ENCODE results near the gene ATP1A4.

ATP1A4 gene

GRCh38 chr1:160171980-160172379 is 20.6 kb downstream of the ATP1A4 start:
- no peak for DNase-seq (ENCODE audit: low read depth)

- no peak for DNase-seq (ENCODE audit: low read depth)
Measured at GRCh38 chr1:160177231-160177630, 25.8 kb downstream of the ATP1A4 start.

GRCh38 chr1:160177667-160178066 is 26.3 kb downstream of the ATP1A4 start:
- no peak for DNase-seq (ENCODE audit: low read depth)

- no peak for DNase-seq (ENCODE audit: low read depth)
Measured at GRCh38 chr1:160178731-160179130, 27.3 kb downstream of the ATP1A4 start.

GRCh38 chr1:160179336-160179735 is 27.9 kb downstream of the ATP1A4 start:
- no peak for DNase-seq (ENCODE audit: low read depth)

GRCh38 chr1:160186246-160186645 is 34.8 kb downstream of the ATP1A4 start:
- no peak for DNase-seq (ENCODE audit: low read depth)

- DNase-seq (ENCODE audit: low read depth) = no peak
Measured at GRCh38 chr1:160186729-160187128, 35.3 kb downstream of the ATP1A4 start.

- no peak for DNase-seq (ENCODE audit: low read depth)
Measured at GRCh38 chr1:160187407-160187806, 36.0 kb downstream of the ATP1A4 start.

GRCh38 chr1:160188341-160188740 is 36.9 kb downstream of the ATP1A4 start:
- no peak for DNase-seq (ENCODE audit: low read depth)

GRCh38 chr1:160189649-160190625 is 38.5 kb downstream of the ATP1A4 start, which contains the start of gene CASQ1:
TSS of gene CASQ1 (plus strand) at chr1:160190575. CDS start at chr1:160190752, 177 bp downstream.
- DNase-seq (ENCODE audit: low read depth) = no peak

- DNase-seq (ENCODE audit: low read depth) = no peak
Measured at GRCh38 chr1:160191756-160192155, 40.4 kb downstream of the ATP1A4 start.

GRCh38 chr1:160192234-160192633 is 40.8 kb downstream of the ATP1A4 start:
- no peak for DNase-seq (ENCODE audit: low read depth)

- DNase-seq (ENCODE audit: low read depth) = peak; percentile 74
Measured at GRCh38 chr1:160193091-160193819, 41.9 kb downstream of the ATP1A4 start.

- DNase-seq (ENCODE audit: low read depth) = no peak
Measured at GRCh38 chr1:160193832-160194736, 42.7 kb downstream of the ATP1A4 start.

GRCh38 chr1:160194737-160195059 is 43.3 kb downstream of the ATP1A4 start:
- no peak for DNase-seq (ENCODE audit: low read depth)

- no peak for DNase-seq (ENCODE audit: low read depth)
Measured at GRCh38 chr1:160196143-160196542, 44.7 kb downstream of the ATP1A4 start.

GRCh38 chr1:160197231-160197630 is 45.8 kb downstream of the ATP1A4 start:
- DNase-seq (ENCODE audit: low read depth) = no peak

- DNase-seq (ENCODE audit: low read depth) = no peak
Measured at GRCh38 chr1:160200786-160201185, 49.4 kb downstream of the ATP1A4 start.

GRCh38 chr1:160204526-160205241 is 53.3 kb downstream of the ATP1A4 start:
- no peak for DNase-seq (ENCODE audit: low read depth)

- peak; percentile 68 for DNase-seq (ENCODE audit: low read depth)
Measured at GRCh38 chr1:160205242-160206035, 54.0 kb downstream of the ATP1A4 start, which contains the start of gene PEA15. TSS of gene PEA15 (plus strand) at chr1:160205384. CDS start at chr1:160211545, 6,161 bp downstream.

All from activated T-cell treated with anti-CD3 and anti-CD28 coated beads for 24 hours (primary cell).